Peyer's patch (tissue), 4 donors: Measurements from ENCODE around the gene SPPL3. TPM values are rescaled to one million over a fixed set of nuclear protein-coding genes. Genes with fewer than 3 reads are reported as not detected.
"Not testable (repeated sequence)": the region's sequence is repeated elsewhere in the genome, so short reads cannot be mapped to it uniquely, and the experiment has no call there.

Experiments
- DNase-seq, 3 donors: peaks; one replicate each; pipeline ENCODE4 v3.0.0-alpha.2; 2017 to 2019
- H3K27ac ChIP-seq, 4 donors: fragments of 200-600 bp; sonication (generic); one replicate each; pipeline ENCODE4 v1.5.1; 2016 to 2019
- H3K27me3 ChIP-seq, 2 donors: fragments of 200-600 bp; sonication (generic); one replicate each; pipeline ENCODE4 v1.5.1; 2019
- H3K36me3 ChIP-seq, 3 donors: fragments of 200-600 bp; sonication (generic); one replicate each; pipeline ENCODE4 v1.5.1; 2016 to 2019
- H3K4me1 ChIP-seq, 4 donors: fragments of 200-600 bp; sonication (generic); one replicate each; pipeline ENCODE4 v1.5.1; 2016 to 2019
- H3K4me3 ChIP-seq, 4 donors: fragments of 200-600 bp; sonication (generic); 1 replicate in 3 of 4; 2 replicates in 1 of 4; pipeline ENCODE4 v1.5.1; 2016 to 2019; ENCODE audit warnings: mild to moderate bottlenecking in 1 of 4
- H3K9me3 ChIP-seq, 4 donors: fragments of 200-600 bp; sonication (generic); one replicate each; pipeline ENCODE4 v1.5.1; 2016 to 2019; ENCODE audit warnings: mild to moderate bottlenecking in 1 of 4
- POLR2A ChIP-seq, 2 donors: fragments of 450-650 bp; IDR thresholded peaks; one replicate each; pipeline ENCODE4 v1.5.1; 2017; ENCODE audit warnings: antibody characterized with exemption in 2 of 2, mild to moderate bottlenecking in 2 of 2, moderate library complexity in 2 of 2
- total RNA-seq, 4 donors: library from RNA; depleted of rRNA; stranded (reverse); fragments of >200 nt; gene quantifications; one replicate each; pipeline ENCODE4 v1.1.0, GENCODE V29; 2016
- TF ChIP-seq, protein P1 (sequence below), 6 experiments: fragments of 450-650 bp in 4 of 6; fragments of 200-600 bp in 2 of 6; sonication (generic) in 1 of 6; IDR thresholded peaks; one replicate each; pipeline ENCODE4 v1.5.1; 2017 to 2019; ENCODE audit warnings: antibody characterized with exemption in 6 of 6, mild to moderate bottlenecking in 3 of 6, moderate library complexity in 1 of 6

Gene SPPL3
- total RNA-seq, 4 donors from 2014 or later, result 26.4 to 50.2 (median 34.9) TPM

DNA sequence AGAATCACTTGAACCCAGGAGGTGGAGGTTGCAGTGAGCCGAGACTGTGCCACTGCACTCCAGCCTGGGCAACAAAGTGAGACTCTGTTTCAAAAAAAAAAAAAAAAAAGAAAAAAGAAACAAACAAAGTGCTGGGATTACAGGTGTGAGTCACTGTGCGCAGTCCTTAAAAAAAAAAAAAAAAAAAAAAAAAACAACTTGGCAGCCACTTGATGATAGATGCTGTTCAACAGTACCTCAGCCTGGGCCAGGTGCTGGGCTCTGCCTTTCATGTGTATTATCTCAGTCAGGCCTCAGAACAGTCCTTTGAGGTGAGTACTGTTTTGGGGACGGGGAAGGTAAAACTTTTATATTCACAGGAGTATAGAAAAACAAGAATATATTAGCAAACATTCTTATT lies 169.0 kb downstream of the SPPL3 start:
- Histone ChIP-seq H3K27me3 (no peaks in the 10 kb centered on the region), H3K36me3 (peaks cover 0 to 39% (median 0%) of the 10 kb centered on the region in 3 donors), H3K9me3 (no peaks in the 10 kb centered on the region), H3K4me3 (no peak overlapping the region), H3K4me1 (peaks cover 0 to 3% (median 0%) of the 10 kb centered on the region in 4 donors), H3K27ac (no peak overlapping the region)
- peak in 1 of 3 donors; percentile 39 for DNase-seq
- TF ChIP-seq, protein P1, sequence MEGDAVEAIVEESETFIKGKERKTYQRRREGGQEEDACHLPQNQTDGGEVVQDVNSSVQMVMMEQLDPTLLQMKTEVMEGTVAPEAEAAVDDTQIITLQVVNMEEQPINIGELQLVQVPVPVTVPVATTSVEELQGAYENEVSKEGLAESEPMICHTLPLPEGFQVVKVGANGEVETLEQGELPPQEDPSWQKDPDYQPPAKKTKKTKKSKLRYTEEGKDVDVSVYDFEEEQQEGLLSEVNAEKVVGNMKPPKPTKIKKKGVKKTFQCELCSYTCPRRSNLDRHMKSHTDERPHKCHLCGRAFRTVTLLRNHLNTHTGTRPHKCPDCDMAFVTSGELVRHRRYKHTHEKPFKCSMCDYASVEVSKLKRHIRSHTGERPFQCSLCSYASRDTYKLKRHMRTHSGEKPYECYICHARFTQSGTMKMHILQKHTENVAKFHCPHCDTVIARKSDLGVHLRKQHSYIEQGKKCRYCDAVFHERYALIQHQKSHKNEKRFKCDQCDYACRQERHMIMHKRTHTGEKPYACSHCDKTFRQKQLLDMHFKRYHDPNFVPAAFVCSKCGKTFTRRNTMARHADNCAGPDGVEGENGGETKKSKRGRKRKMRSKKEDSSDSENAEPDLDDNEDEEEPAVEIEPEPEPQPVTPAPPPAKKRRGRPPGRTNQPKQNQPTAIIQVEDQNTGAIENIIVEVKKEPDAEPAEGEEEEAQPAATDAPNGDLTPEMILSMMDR (IDR thresholded peaks at IDR 0.05), result no peak
- TF ChIP-seq POLR2A (IDR thresholded peaks at IDR 0.05), result no peak

DNA sequence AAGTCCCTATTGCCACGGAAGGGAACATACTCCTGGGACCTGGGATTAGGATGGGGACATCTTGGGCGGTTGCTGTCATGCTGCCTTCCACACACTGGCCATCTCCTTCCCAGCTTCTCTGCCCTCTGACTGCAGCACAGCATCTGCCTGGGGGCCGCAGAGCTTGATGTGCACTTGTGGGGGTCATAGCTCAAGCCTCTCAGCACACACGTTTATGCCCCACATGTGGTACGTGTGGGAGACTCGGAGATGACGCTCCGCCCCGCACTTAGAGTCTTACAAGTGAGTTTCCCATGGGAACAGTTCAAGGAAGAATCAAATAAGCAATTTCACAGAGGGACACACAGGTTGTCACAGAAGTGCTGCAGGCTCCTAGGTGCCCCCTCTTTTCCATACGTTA lies 169.9 kb downstream of the SPPL3 start:
- peaks cover 0 to 39% (median 0%) of the 10 kb centered on the region in 3 donors for H3K36me3 ChIP-seq
- no peak overlapping the region for H3K4me3 ChIP-seq
- peaks cover 0 to 3% (median 0%) of the 10 kb centered on the region in 4 donors for H3K4me1 ChIP-seq
- no peaks in the 10 kb centered on the region for H3K27me3 ChIP-seq
- no peak for TF ChIP-seq POLR2A (IDR thresholded peaks at IDR 0.05)
- TF ChIP-seq, protein P1 (IDR thresholded peaks at IDR 0.05), result no peak
- no peaks in the 10 kb centered on the region for H3K9me3 ChIP-seq
- peak in 1 of 3 donors; percentile 27 for DNase-seq
- no peak overlapping the region for H3K27ac ChIP-seq

DNA sequence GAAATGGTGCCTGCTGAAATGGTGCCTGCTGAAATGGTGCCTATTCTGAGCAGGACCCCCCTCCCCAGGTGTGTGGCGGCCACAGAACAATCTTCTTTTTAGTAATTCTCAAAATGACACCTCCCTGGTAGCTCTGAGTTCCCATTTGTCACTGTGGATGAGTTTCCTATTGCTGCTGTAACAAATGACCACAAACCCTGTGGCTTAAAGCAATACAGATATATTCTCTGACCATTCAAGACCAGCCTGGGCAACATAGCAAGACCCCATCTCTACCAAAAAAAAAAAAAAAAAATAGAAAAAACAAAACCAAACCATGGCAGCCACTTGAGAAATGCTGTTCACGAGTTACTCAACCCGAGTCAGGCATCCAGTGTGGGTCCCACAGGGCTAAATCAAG lies 170.6 kb downstream of the SPPL3 start:
- Histone ChIP-seq H3K4me1 (peaks cover 0 to 3% (median 0%) of the 10 kb centered on the region in 4 donors), H3K27me3 (no peaks in the 10 kb centered on the region), H3K27ac (no peak overlapping the region), H3K36me3 (peaks cover 0 to 39% (median 0%) of the 10 kb centered on the region in 3 donors), H3K9me3 (no peaks in the 10 kb centered on the region), H3K4me3 (no peak overlapping the region)
- DNase-seq, result no peak
- TF ChIP-seq POLR2A (IDR thresholded peaks at IDR 0.05), result no peak
- TF ChIP-seq, protein P1 (IDR thresholded peaks at IDR 0.05), result no peak

DNA sequence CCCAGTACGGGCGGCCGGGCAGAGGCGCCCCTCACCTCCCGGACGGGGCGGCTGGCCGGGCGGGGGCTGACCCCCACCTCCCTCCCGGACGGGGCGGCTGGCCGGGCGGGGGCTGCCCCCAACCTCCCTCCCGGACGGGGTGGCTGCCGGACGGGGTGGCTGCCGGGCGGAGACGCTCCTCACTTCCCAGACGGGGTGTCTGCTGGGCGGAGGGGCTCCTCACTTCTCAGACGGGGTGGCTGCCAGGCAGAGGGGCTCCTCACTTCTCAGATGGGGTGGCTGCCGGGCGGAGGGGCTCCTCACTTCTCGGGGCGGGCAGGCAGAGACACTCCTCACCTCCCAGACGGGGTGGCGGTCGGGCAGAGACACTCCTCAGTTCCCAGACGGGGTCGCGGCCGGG lies 172.0 kb downstream of the SPPL3 start:
- DNase-seq, result peak in 1 of 3 donors; percentile 3
- H3K27ac ChIP-seq, H3K4me3 ChIP-seq, H3K4me1 ChIP-seq, H3K27me3 ChIP-seq, H3K9me3 ChIP-seq: not testable (repeated sequence)
- peaks cover 0 to 43% (median 0%) of the 10 kb centered on the region in 3 donors for H3K36me3 ChIP-seq

DNA sequence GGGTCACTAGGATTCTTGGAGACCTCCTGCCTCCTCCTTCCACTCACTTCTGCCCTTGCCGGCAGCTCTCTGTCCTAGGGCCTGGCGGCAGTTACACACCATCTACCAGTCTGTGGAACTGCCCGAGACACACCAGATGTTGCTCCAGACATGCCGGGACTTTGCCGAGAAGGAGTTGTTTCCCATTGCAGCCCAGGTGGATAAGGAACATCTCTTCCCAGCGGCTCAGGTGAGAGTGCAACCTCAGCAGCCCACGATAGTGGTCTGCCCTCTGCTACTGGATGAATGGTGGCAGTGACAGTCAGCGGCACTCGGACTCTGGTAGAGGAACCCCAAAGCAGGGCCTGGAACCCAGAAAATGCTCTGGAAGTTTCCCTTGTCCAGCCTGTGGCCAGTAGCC lies 177.2 kb downstream of the SPPL3 start:
- DNase-seq, result no peak
- no peak for TF ChIP-seq POLR2A (IDR thresholded peaks at IDR 0.05)
- TF ChIP-seq, protein P1 (IDR thresholded peaks at IDR 0.05), result no peak
- Histone ChIP-seq H3K4me3 (peak overlapping the region in 3 of 4 donors; percentile 68 to 78 (median 73)), H3K4me1 (peaks cover 0 to 15% (median 3%) of the 10 kb centered on the region in 4 donors), H3K27me3 (no peaks in the 10 kb centered on the region), H3K36me3 (peaks cover 0 to 51% (median 0%) of the 10 kb centered on the region in 3 donors), H3K9me3 (no peaks in the 10 kb centered on the region), H3K27ac (peak overlapping the region in 3 of 4 donors; percentile 82 to 87 (median 83))

DNA sequence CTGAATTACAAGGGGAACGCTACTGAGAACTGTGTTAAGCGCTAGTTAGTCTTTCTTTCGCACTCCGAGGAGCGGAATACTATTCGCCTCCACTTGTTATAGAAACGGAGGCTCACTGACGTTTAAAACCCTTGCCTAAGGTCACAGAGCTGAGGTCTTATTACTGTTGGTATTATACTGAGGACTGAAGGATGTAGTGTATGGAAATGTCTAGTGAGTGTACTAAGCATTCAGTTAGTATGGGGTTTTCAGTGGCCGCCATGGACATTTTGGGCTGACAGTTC lies 177.7 kb downstream of the SPPL3 start:
- H3K27ac ChIP-seq, result peak overlapping the region in 3 of 4 donors; percentile 82 to 87 (median 83)
- H3K36me3 ChIP-seq, result peaks cover 0 to 56% (median 0%) of the 10 kb centered on the region in 3 donors
- peaks cover 0 to 15% (median 4%) of the 10 kb centered on the region in 4 donors for H3K4me1 ChIP-seq
- peak overlapping the region; percentile 65 to 78 (median 70) for H3K4me3 ChIP-seq
- TF ChIP-seq POLR2A (IDR thresholded peaks at IDR 0.05), result no peak
- TF ChIP-seq, protein P1 (IDR thresholded peaks at IDR 0.05), result no peak
- no peaks in the 10 kb centered on the region for H3K27me3 ChIP-seq
- H3K9me3 ChIP-seq, result no peaks in the 10 kb centered on the region
- no peak for DNase-seq
